ENCODE data around the gene RNF7.

GRCh38 chr3:141746962-141747361 is 8.9 kb downstream of the RNF7 start:
- TF ChIP-seq, protein P1, sequence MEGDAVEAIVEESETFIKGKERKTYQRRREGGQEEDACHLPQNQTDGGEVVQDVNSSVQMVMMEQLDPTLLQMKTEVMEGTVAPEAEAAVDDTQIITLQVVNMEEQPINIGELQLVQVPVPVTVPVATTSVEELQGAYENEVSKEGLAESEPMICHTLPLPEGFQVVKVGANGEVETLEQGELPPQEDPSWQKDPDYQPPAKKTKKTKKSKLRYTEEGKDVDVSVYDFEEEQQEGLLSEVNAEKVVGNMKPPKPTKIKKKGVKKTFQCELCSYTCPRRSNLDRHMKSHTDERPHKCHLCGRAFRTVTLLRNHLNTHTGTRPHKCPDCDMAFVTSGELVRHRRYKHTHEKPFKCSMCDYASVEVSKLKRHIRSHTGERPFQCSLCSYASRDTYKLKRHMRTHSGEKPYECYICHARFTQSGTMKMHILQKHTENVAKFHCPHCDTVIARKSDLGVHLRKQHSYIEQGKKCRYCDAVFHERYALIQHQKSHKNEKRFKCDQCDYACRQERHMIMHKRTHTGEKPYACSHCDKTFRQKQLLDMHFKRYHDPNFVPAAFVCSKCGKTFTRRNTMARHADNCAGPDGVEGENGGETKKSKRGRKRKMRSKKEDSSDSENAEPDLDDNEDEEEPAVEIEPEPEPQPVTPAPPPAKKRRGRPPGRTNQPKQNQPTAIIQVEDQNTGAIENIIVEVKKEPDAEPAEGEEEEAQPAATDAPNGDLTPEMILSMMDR (conservative IDR thresholded peaks at IDR 0.05; ENCODE audit: low read depth, low read length), result no peak
- TF ChIP-seq BHLHE40 (IDR thresholded peaks at IDR 0.05; ENCODE audit: low read depth, low read length) (no peak), MXI1 (IDR thresholded peaks at IDR 0.05; ENCODE audit: borderline replicate concordance, low read depth, low read length) (no peak), MAZ (IDR thresholded peaks at IDR 0.05; ENCODE audit: borderline replicate concordance, low read depth, low read length) (no peak), FOS (IDR thresholded peaks at IDR 0.05; ENCODE audit: low read depth, low read length) (no peak), POLR2A (IDR thresholded peaks at IDR 0.05; ENCODE audit: low read depth, low read length) (no peak)

All from IMR-90 (cell line).